ENCODE data around the gene CYP4A22.

DNA sequence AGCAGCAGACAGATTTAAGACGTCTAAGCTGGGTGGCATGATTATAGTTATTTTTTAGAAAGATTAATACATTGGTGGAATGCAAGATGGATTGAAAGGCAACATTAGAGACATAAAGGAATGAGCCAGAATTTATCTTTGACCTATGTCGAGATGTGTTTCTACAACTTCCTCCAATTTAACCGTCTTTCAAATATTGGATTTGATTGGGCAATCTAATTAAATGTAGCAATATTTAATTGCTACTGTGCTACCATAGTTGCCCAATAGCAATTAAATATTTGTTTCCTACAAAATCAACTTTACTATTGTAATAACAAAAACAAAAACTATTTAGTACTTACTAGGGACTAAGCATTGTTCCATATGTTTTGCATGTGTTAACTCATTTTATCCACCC, 30.4 kb upstream of the CYP4A22 start:
- TF ChIP-seq TAF1 (IDR thresholded peaks at IDR 0.05; ENCODE audit: low read depth) = no peak
- TF ChIP-seq EP300 (IDR thresholded peaks at IDR 0.05; ENCODE audit: borderline replicate concordance) = no peak
- TF ChIP-seq CREB1 (IDR thresholded peaks at IDR 0.05; ENCODE audit: low read depth) = no peak
- TF ChIP-seq EGR1 (IDR thresholded peaks at IDR 0.05) = no peak
- TF ChIP-seq YY1 (IDR thresholded peaks at IDR 0.05; ENCODE audit: low read depth) = no peak
- no peak for TF ChIP-seq TCF12 (IDR thresholded peaks at IDR 0.05; ENCODE audit: low read depth)
- TF ChIP-seq, protein P1, sequence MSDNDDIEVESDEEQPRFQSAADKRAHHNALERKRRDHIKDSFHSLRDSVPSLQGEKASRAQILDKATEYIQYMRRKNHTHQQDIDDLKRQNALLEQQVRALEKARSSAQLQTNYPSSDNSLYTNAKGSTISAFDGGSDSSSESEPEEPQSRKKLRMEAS (IDR thresholded peaks at IDR 0.05) = no peak
- TF ChIP-seq RAD21 (IDR thresholded peaks at IDR 0.05; ENCODE audit: low read depth) = no peak

Data from Ishikawa (cell line).